Measurements from ENCODE around the gene ABCA7. TPM values are rescaled to one million over a fixed set of nuclear protein-coding genes. Genes with fewer than 3 reads are reported as not detected.

The ABCA7 gene
- total and polyA plus RNA-seq, 2 of the 13 experiments (the other 11 are each of a cell fraction or from before 2014, with no cell fraction given), result 4.4 to 32.4 TPM

GRCh38 chr19:993361-993830 lies 46.5 kb upstream of the ABCA7 start (continued):
- TF ChIP-seq ZNF367 (CRISPR knock-in tag; IDR thresholded peaks at IDR 0.05; ENCODE audit: borderline replicate concordance) (no peak), PRPF4 (IDR thresholded peaks at IDR 0.05; ENCODE audit: low read depth, low read length, poor library complexity, severe bottlenecking) (no peak), ZNF414 (CRISPR knock-in tag; IDR thresholded peaks at IDR 0.05) (no peak), ZNF713 (CRISPR knock-in tag; IDR thresholded peaks at IDR 0.05) (no peak), FOXJ3 (CRISPR knock-in tag; IDR thresholded peaks at IDR 0.05; ENCODE audit: borderline replicate concordance) (no peak), SSRP1 (CRISPR knock-in tag; IDR thresholded peaks at IDR 0.05) (no peak), ZNF484 (CRISPR knock-in tag; IDR thresholded peaks at IDR 0.05; ENCODE audit: borderline replicate concordance, low read depth) (no peak), ZNF552 (CRISPR knock-in tag; IDR thresholded peaks at IDR 0.05; ENCODE audit: borderline replicate concordance) (peak; percentile 25; the same call in 1 of the 2 replicates), FOXP4 (CRISPR knock-in tag; IDR thresholded peaks at IDR 0.05) (peak; percentile 53; the same call in 1 of the 2 replicates), ZFP37 (CRISPR knock-in tag; IDR thresholded peaks at IDR 0.05; ENCODE audit: borderline replicate concordance) (no peak), POGK (CRISPR knock-in tag; conservative IDR thresholded peaks at IDR 0.05) (0 out of 2 replicates have a peak, but pooled peaks have one; percentile 45), ZNF512B (CRISPR knock-in tag; IDR thresholded peaks at IDR 0.05; ENCODE audit: borderline replicate concordance) (no peak), ELK4 (CRISPR knock-in tag; IDR thresholded peaks at IDR 0.05; ENCODE audit: borderline replicate concordance) (no peak), ETS1 (CRISPR knock-in tag; IDR thresholded peaks at IDR 0.05) (no peak), ZZZ3 (CRISPR knock-in tag; IDR thresholded peaks at IDR 0.05; ENCODE audit: borderline replicate concordance) (no peak), CERS6 (CRISPR knock-in tag; IDR thresholded peaks at IDR 0.05) (no peak), HNRNPL (IDR thresholded peaks at IDR 0.05; ENCODE audit: low read depth, low read length) (no peak)

Data from HepG2 (cell line).